Measurements from ENCODE around the gene DMRTA2. TPM values are rescaled to one million over a fixed set of nuclear protein-coding genes. Genes with fewer than 3 reads are reported as not detected.
A peak's percentile ranks its signal among the peaks of the same experiment; 100 is the strongest.

Gene DMRTA2
- total and polyA plus RNA-seq, 2 of the 8 experiments (the other 6 are each of a cell fraction or from before 2014, with no cell fraction given), result not detected

DNA sequence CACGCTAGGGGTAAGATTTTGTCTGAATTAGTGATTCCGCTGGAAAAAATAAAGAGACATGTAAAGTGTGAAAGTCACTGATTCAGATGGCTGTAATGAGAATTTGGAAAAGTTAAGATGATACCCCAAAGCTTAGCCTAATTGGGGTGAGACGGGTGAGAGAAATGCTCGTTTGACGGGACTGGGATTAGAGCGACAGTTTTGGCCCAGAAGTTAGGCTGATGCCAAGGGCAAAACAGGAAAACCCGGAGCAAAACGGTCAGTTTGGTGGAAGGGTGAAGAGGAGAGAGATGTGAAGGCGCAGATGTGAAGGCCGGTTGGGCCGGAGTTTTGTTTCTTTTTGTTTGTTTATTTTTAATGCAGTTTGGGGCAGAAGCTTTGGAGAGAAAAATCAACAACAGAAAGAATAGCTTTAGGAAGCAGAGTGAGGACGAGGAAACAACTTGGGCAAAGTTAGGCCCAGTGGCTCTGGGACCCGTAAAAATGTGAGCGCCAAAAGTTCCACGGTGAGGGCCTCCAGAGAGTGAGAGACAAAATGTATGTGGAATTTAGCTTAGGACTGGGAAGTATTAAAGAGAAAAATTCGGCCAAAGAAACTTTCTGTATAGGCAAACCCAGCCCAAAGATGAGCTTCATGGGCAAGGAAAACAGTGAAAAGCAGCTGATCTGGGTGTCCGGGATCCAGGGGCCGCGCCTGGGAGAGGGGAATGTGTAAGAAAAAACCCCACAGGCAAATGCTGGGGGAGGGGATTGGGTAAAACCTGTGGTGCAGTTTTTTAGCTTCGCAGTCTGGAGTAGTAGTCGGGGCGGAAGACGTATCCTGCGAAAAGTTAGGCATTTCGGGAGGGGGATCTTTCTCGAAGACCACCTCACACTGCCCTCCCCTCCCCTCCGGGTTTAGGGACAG lies 1.2 kb downstream of the DMRTA2 start:
- no peak overlapping the region for H3K27ac ChIP-seq (ENCODE audit: low read depth, low read length)
- CTCF ChIA-PET (ENCODE audit: partially characterized antibody), result interaction anchor here (0.9 to 7.4 kb wide), 7 partner anchors 8 to 646 kb away, joined by 3 to 32 read pairs (median 4); no protein-coding TSS in a partner anchor
- peak overlapping the region; percentile 73 to 77 for H3K4me2 ChIP-seq (ENCODE audit: insufficient read depth in 1 of 2, low read depth in 2 of 2, low read length in 2 of 2)
- H3K4ac ChIP-seq (replicated peaks; ENCODE audit: insufficient read length, low read depth, low read length), result no peak overlapping the region
- H2BK5ac ChIP-seq (ENCODE audit: low read depth, low read length), result no peak overlapping the region
- DNase-seq (ENCODE audit: low read depth in 1 of 2, low spot score in 2 of 2) (peak in 1 of 2 experiments; percentile 59), FAIRE-seq (no peak)
- no peak overlapping the region for H4K91ac ChIP-seq (replicated peaks; ENCODE audit: insufficient read length, low read length)
- WGBS, 2 experiments (ENCODE audit: extremely low coverage in 1 of 2, insufficient coverage in 1 of 2, insufficient read length in 1 of 2, insufficient replicate concordance in 2 of 2, low coverage in 1 of 2, low lambda C conversion rate in 2 of 2, missing lambda C conversion rate in 1 of 2), result 11% methylated on average over 27 of the region's 27 CpGs; no CpG with 5 or more reads in 1 of the 2 experiments
- no peak overlapping the region for H3K9ac ChIP-seq (replicated peaks in 1 of 4; ENCODE audit: extremely low read depth in 1 of 4, low read depth in 3 of 4, low read length in 3 of 4)
- H2BK15ac ChIP-seq (ENCODE audit: low read length), result no peak overlapping the region
- H4K5ac ChIP-seq (ENCODE audit: insufficient read length, low read depth, low read length), result no peak overlapping the region
- H3K9me3 ChIP-seq (ENCODE audit: insufficient read depth in 2 of 2, low read depth in 1 of 2, low read length in 1 of 2), result no peaks in the 10 kb centered on the region; a peak in 1 of 4 replicates
- no peak overlapping the region for H3K56ac ChIP-seq (replicated peaks; ENCODE audit: insufficient read length, low read depth, low read length)
- no peaks in the 10 kb centered on the region for H3K79me2 ChIP-seq (ENCODE audit: control insufficient read depth in 1 of 2, insufficient read depth in 2 of 2, low read length in 2 of 2)
- peaks cover 4 to 24% (median 17%) of the 10 kb centered on the region in 4 experiments; a peak in 6 of 7 replicates for H3K4me1 ChIP-seq (replicated peaks in 1 of 4; ENCODE audit: control insufficient read depth in 3 of 4, insufficient read depth in 4 of 4, low read length in 3 of 4)
- no peak overlapping the region for H2AFZ ChIP-seq (ENCODE audit: low read length)
- H3K14ac ChIP-seq (ENCODE audit: insufficient read length), result no peak overlapping the region
- POLR2A ChIA-PET (ENCODE audit: partially characterized antibody), result no interaction called here
- no peak overlapping the region for H2BK20ac ChIP-seq (ENCODE audit: low read length)
- H3K79me1 ChIP-seq (ENCODE audit: low read depth, low read length), result no peaks in the 10 kb centered on the region
- H4K8ac ChIP-seq (ENCODE audit: extremely low read depth, insufficient read depth, low read length), result no peak overlapping the region
- peak overlapping the region; percentile 20 to 56 (median 34); a peak in 5 of 8 replicates for H3K4me3 ChIP-seq (ENCODE audit: extremely low read depth in 1 of 4, insufficient read depth in 2 of 4, low read depth in 3 of 4, low read length in 4 of 4)
- H2AK5ac ChIP-seq (ENCODE audit: low read depth, low read length), result no peak overlapping the region
- peaks cover 0 to 13% (median 0%) of the 10 kb centered on the region in 4 experiments; a peak in 1 of 8 replicates for H3K36me3 ChIP-seq (ENCODE audit: control insufficient read depth in 2 of 4, insufficient read depth in 4 of 4, low read length in 3 of 4)
- H3K27me3 ChIP-seq (replicated peaks in 1 of 4; ENCODE audit: control insufficient read depth in 3 of 4, extremely low read depth in 1 of 4, insufficient read depth in 3 of 4, low read length in 3 of 4), result peaks cover 98 to 100% (median 99%) of the 10 kb centered on the region in 4 experiments
- H3K23ac ChIP-seq (ENCODE audit: insufficient read length), result peak overlapping the region; percentile 6
- H4K20me1 ChIP-seq (replicated peaks in 1 of 2; ENCODE audit: control insufficient read depth in 1 of 2, insufficient read depth in 2 of 2, low read length in 2 of 2), result peaks cover 19 to 39% of the 10 kb centered on the region in 2 experiments
- H3K23me2 ChIP-seq (ENCODE audit: low read depth, low read length), result peaks cover 14% of the 10 kb centered on the region; the same call in 1 of the 2 replicates
- no peak overlapping the region for H2BK120ac ChIP-seq (replicated peaks; ENCODE audit: low read depth, low read length)
- no peak overlapping the region for H3K18ac ChIP-seq (ENCODE audit: extremely low read depth, low read length)
- no peak overlapping the region for H2BK12ac ChIP-seq (ENCODE audit: low read depth, low read length)
- TF ChIP-seq HDAC6 (IDR thresholded peaks at IDR 0.05; ENCODE audit: low read depth, low read length) (no peak), BRCA1 (IDR thresholded peaks at IDR 0.05; ENCODE audit: low read depth, low read length) (no peak), SUZ12 (IDR thresholded peaks at IDR 0.05; ENCODE audit: low read length) (peak; percentile 35; the same call in 1 of the 2 replicates), CBX8 (IDR thresholded peaks at IDR 0.05; ENCODE audit: borderline replicate concordance, low read depth, low read length) (peak; percentile 98; the same call in 1 of the 2 replicates), YY1 (IDR thresholded peaks at IDR 0.05; ENCODE audit: low read depth, low read length) (no peak), RBBP5 (IDR thresholded peaks at IDR 0.05; ENCODE audit: borderline replicate concordance, low read depth, low read length) (no peak), EZH2 (IDR thresholded peaks at IDR 0.05; ENCODE audit: low read depth, low read length, severe bottlenecking) (no peak), TEAD4 (IDR thresholded peaks at IDR 0.05; ENCODE audit: low read depth, low read length) (no peak), SP4 (IDR thresholded peaks at IDR 0.05; ENCODE audit: low read length) (no peak)
- TF ChIP-seq, protein P1, sequence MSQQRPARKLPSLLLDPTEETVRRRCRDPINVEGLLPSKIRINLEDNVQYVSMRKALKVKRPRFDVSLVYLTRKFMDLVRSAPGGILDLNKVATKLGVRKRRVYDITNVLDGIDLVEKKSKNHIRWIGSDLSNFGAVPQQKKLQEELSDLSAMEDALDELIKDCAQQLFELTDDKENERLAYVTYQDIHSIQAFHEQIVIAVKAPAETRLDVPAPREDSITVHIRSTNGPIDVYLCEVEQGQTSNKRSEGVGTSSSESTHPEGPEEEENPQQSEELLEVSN (IDR thresholded peaks at IDR 0.05), result no peak

Data from H1 (cell line).